Stomach (tissue), 4 donors: ENCODE results near the gene GLRB.

Source experiments
- CTCF ChIP-seq, 7 experiments: fragments of 450-650 bp in 4 of 7; fragments of 200-600 bp in 3 of 7; sonication (generic) in 3 of 7; IDR thresholded peaks; one replicate each; pipeline ENCODE4 v1.5.1; 2016 to 2019; ENCODE audit warnings: antibody characterized with exemption in 7 of 7, control low read depth in 2 of 7, mild to moderate bottlenecking in 1 of 7
- EP300 ChIP-seq: sonication (generic); formaldehyde crosslinking; IDR thresholded peaks from one replicate; pipeline ENCODE4 v1.6.1; 2017; ENCODE audit warnings: antibody characterized with exemption
- POLR2A ChIP-seq, 4 donors: fragments of 450-650 bp; IDR thresholded peaks; one replicate each; pipeline ENCODE4 v1.6.1; 2016; ENCODE audit warnings: antibody characterized with exemption in 4 of 4, control low read depth in 2 of 4, mild to moderate bottlenecking in 1 of 4, moderate library complexity in 1 of 4
- POLR2AphosphoS5 ChIP-seq, 3 donors: sonication (generic); formaldehyde crosslinking; IDR thresholded peaks; one replicate each; pipeline ENCODE4 v1.6.1; 2016; ENCODE audit warnings: antibody characterized with exemption in 3 of 3

GRCh38 chr4:157172011-157172410 is 96.1 kb downstream of the GLRB start:
- TF ChIP-seq POLR2A (IDR thresholded peaks at IDR 0.05) (no peak), CTCF (IDR thresholded peaks at IDR 0.05) (no peak), EP300 (no peak), POLR2AphosphoS5 (IDR thresholded peaks at IDR 0.05) (no peak)
